Parathyroid adenoma (tissue), 2 donors: Measurements from ENCODE around the gene PCBP3.

Source experiments
- H2AFZ ChIP-seq: fragments of 300-600 bp; sonication (generic); one replicate; pipeline ENCODE4 v1.7.0; 2017; ENCODE audit warnings: antibody characterized with exemption, mild to moderate bottlenecking
- H3K27ac ChIP-seq: fragments of 300-600 bp; sonication (generic); one replicate; pipeline ENCODE4 v1.7.0; 2017
- H3K27me3 ChIP-seq: fragments of 300-600 bp; sonication (generic); one replicate; pipeline ENCODE4 v1.7.0; 2017; ENCODE audit warnings: low read length; ENCODE audit not compliant: control insufficient read depth, insufficient read depth
- H3K36me3 ChIP-seq: fragments of 300-600 bp; sonication (generic); one replicate; pipeline ENCODE4 v1.7.0; 2017; ENCODE audit warnings: low read length; ENCODE audit not compliant: control insufficient read depth, insufficient read depth
- H3K4me1 ChIP-seq: fragments of 300-600 bp; sonication (generic); one replicate; pipeline ENCODE4 v1.7.0; 2017; ENCODE audit warnings: control low read depth
- H3K4me2 ChIP-seq: fragments of 300-600 bp; sonication (generic); one replicate; pipeline ENCODE4 v1.7.0; 2017; ENCODE audit warnings: low read length
- H3K4me3 ChIP-seq: fragments of 300-600 bp; sonication (generic); one replicate; pipeline ENCODE4 v1.7.0; 2017; ENCODE audit warnings: low read depth, low read length
- H3K79me2 ChIP-seq: fragments of 300-600 bp; sonication (generic); one replicate; pipeline ENCODE4 v1.7.0; 2017; ENCODE audit warnings: control low read depth
- H3K9ac ChIP-seq: fragments of 300-600 bp; sonication (generic); one replicate; pipeline ENCODE4 v1.7.0; 2017; ENCODE audit warnings: mild to moderate bottlenecking
- H3K9me3 ChIP-seq: fragments of 300-600 bp; sonication (generic); one replicate; pipeline ENCODE4 v1.7.0; 2017; ENCODE audit warnings: low read length; ENCODE audit not compliant: control insufficient read depth
- TF ChIP-seq, protein P1 (sequence below): fragments of 300-600 bp; sonication (generic); IDR thresholded peaks from one replicate; pipeline ENCODE4 v1.7.0; 2017; ENCODE audit warnings: antibody characterized with exemption, mild to moderate bottlenecking
- donor health status: primary hyperparathyroidism.

PCBP3 gene

GRCh38 chr21:45801129-45801964, 157.8 kb downstream of the PCBP3 start:
- Histone ChIP-seq H3K79me2 (no peaks in the 10 kb centered on the region), H3K36me3 (no peaks in the 10 kb centered on the region), H2AFZ (no peak overlapping the region), H3K4me3 (no peak overlapping the region), H3K4me2 (no peak overlapping the region), H3K9ac (no peak overlapping the region), H3K27ac (no peak overlapping the region), H3K9me3 (no peaks in the 10 kb centered on the region), H3K27me3 (no peaks in the 10 kb centered on the region), H3K4me1 (no peaks in the 10 kb centered on the region)
- TF ChIP-seq, protein P1, sequence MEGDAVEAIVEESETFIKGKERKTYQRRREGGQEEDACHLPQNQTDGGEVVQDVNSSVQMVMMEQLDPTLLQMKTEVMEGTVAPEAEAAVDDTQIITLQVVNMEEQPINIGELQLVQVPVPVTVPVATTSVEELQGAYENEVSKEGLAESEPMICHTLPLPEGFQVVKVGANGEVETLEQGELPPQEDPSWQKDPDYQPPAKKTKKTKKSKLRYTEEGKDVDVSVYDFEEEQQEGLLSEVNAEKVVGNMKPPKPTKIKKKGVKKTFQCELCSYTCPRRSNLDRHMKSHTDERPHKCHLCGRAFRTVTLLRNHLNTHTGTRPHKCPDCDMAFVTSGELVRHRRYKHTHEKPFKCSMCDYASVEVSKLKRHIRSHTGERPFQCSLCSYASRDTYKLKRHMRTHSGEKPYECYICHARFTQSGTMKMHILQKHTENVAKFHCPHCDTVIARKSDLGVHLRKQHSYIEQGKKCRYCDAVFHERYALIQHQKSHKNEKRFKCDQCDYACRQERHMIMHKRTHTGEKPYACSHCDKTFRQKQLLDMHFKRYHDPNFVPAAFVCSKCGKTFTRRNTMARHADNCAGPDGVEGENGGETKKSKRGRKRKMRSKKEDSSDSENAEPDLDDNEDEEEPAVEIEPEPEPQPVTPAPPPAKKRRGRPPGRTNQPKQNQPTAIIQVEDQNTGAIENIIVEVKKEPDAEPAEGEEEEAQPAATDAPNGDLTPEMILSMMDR: no peak

- Histone ChIP-seq H3K9me3 (no peaks in the 10 kb centered on the region), H3K4me1 (no peaks in the 10 kb centered on the region), H2AFZ (no peak overlapping the region)
These were observed 158.5 kb downstream of the PCBP3 start for GRCh38 chr21:45801989-45802388.

DNA sequence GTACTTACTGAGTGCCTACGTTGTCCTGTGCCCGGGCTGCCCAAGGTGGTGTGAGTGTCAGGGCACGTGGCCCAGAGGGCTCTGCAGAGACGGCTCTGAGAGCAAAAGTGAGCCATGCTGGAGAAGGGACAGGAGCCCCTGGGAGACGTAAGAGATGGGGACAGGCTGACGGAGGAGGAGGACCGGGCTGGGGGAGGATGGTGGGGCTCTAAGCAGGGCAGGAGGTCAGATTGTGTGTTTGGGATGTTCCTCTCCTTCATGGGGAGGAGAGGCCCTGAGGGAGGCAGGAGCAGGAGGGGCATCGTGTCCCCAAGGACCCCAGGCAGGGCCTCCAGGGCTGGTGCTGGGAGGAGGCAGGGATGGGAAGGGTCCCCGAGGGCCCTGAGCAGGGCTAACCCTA, 158.9 kb downstream of the PCBP3 start:
- no peak overlapping the region for H3K9ac ChIP-seq
- H3K4me1 ChIP-seq: no peaks in the 10 kb centered on the region
- TF ChIP-seq, protein P1: no peak
- no peaks in the 10 kb centered on the region for H3K79me2 ChIP-seq
- no peak overlapping the region for H3K4me3 ChIP-seq
- H3K27me3 ChIP-seq: no peaks in the 10 kb centered on the region
- no peak overlapping the region for H3K27ac ChIP-seq
- H3K9me3 ChIP-seq: no peaks in the 10 kb centered on the region
- no peaks in the 10 kb centered on the region for H3K36me3 ChIP-seq
- no peak overlapping the region for H3K4me2 ChIP-seq
- no peak overlapping the region for H2AFZ ChIP-seq

More at GRCh38 chr21:45801989-45802388, 158.5 kb downstream of the PCBP3 start:
- H3K36me3 ChIP-seq: no peaks in the 10 kb centered on the region
- H3K27me3 ChIP-seq: no peaks in the 10 kb centered on the region
- H3K4me3 ChIP-seq: no peak overlapping the region
- H3K79me2 ChIP-seq: no peaks in the 10 kb centered on the region
- no peak overlapping the region for H3K4me2 ChIP-seq
- H3K27ac ChIP-seq: no peak overlapping the region
- H3K9ac ChIP-seq: no peak overlapping the region
- TF ChIP-seq, protein P1: no peak

- Histone ChIP-seq H3K36me3 (no peaks in the 10 kb centered on the region), H3K9me3 (no peaks in the 10 kb centered on the region), H3K27me3 (no peaks in the 10 kb centered on the region), H3K4me1 (no peaks in the 10 kb centered on the region), H3K4me2 (no peak overlapping the region), H3K4me3 (no peak overlapping the region), H2AFZ (no peak overlapping the region), H3K27ac (no peak overlapping the region), H3K79me2 (no peaks in the 10 kb centered on the region), H3K9ac (no peak overlapping the region)
- TF ChIP-seq, protein P1: no peak
These were observed 159.6 kb downstream of the PCBP3 start for GRCh38 chr21:45802956-45803617.
